ENCODE results near the gene DSC3. TPM values are rescaled to one million over a fixed set of nuclear protein-coding genes. Genes with fewer than 3 reads are reported as not detected.

Gene DSC3
- total RNA-seq, 3 donors from 2014 or later (not counting 1 experiment from before 2014, with no cell fraction given): not detected

DNA sequence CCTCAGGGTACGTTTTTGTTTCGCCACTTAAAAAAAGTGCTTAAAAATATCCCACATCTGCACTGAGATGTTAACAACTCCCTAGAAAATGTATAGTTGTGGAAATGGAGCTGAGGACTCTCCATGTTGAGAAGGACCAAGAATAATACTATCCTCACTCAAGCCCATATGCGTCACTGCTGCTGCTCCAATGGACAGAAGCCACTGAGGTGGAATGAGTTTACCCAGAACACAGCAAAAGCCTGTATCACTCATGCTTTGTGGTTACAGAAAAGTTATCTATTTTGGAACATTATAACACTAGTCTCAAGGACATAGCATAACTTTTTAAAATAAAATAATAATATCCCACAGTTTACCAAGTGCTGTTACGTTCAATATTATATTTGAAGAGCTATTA, 31.9 kb downstream of the DSC3 start:
- TF ChIP-seq, protein P1, sequence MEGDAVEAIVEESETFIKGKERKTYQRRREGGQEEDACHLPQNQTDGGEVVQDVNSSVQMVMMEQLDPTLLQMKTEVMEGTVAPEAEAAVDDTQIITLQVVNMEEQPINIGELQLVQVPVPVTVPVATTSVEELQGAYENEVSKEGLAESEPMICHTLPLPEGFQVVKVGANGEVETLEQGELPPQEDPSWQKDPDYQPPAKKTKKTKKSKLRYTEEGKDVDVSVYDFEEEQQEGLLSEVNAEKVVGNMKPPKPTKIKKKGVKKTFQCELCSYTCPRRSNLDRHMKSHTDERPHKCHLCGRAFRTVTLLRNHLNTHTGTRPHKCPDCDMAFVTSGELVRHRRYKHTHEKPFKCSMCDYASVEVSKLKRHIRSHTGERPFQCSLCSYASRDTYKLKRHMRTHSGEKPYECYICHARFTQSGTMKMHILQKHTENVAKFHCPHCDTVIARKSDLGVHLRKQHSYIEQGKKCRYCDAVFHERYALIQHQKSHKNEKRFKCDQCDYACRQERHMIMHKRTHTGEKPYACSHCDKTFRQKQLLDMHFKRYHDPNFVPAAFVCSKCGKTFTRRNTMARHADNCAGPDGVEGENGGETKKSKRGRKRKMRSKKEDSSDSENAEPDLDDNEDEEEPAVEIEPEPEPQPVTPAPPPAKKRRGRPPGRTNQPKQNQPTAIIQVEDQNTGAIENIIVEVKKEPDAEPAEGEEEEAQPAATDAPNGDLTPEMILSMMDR (IDR thresholded peaks at IDR 0.05): no peak
- no peaks in the 10 kb centered on the region for H3K9me3 ChIP-seq (ENCODE audit: control insufficient read depth, insufficient read depth, low read length)
- WGBS (ENCODE audit: insufficient coverage): no CpG with 5 or more reads among the region's 4 CpGs
- no peaks in the 10 kb centered on the region for H3K27me3 ChIP-seq (ENCODE audit: control insufficient read depth, insufficient read depth, low read length)
- H3K4me1 ChIP-seq (ENCODE audit: control insufficient read depth, insufficient read depth, low read length): no peaks in the 10 kb centered on the region
- no peaks in the 10 kb centered on the region for H3K4me1 Mint-ChIP-seq
- no peak overlapping the region for H3K4me3 ChIP-seq (ENCODE audit: low read length)
- H3K36me3 ChIP-seq (ENCODE audit: control insufficient read depth, insufficient read depth, low read length): no peaks in the 10 kb centered on the region
- no peak overlapping the region for H3K4me3 Mint-ChIP-seq
- no peaks in the 10 kb centered on the region for H3K36me3 Mint-ChIP-seq
- peaks cover 0 to 5% of the 10 kb centered on the region in 2 donors for H3K9me3 Mint-ChIP-seq
- H3K27ac Mint-ChIP-seq: no peak overlapping the region
- no peak overlapping the region for H3K27ac ChIP-seq (ENCODE audit: low read length)
- ATAC-seq (no peak), DNase-seq (no peak)
- intact Hi-C loops (cut with micrococcal nuclease): no loop called here
- H3K27me3 Mint-ChIP-seq (ENCODE audit: low read depth in 2 of 2): no peaks in the 10 kb centered on the region

DNA sequence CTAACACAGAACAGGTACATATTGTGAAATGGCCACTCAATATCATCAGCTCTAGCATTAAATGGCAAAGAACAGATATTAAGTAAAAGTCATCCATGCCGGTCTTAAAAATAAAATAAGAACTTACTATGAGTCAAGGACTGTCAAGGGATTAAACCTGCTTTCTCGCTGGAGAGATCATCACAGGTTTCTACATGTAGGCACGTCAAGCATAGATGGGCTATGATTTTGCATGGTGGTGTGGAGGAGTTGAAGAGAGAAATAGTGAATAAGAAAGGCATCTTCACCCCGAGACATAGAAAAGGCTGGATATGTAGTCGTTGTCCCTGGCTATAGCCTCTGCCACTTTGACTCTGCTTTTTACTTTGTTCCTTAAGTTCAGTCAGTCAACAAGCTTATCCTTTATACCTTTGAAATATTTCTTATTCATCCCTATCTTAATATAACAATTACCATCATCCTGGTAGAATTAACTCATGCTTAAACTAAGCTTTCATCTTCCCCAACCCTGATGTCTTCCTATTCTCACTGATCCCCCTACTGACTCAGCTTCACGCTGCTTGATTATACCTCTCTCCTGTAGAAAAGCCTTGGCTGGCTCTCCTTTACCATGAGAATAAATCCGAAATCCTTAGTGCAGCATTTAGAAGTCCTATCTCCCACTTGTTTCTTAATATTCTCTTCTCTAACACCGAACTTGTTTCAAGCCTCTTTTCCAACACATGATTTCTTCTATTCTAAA, 42.5 kb downstream of the DSC3 start:
- H3K4me3 Mint-ChIP-seq: no peak overlapping the region
- no peak overlapping the region for H3K27ac Mint-ChIP-seq
- H3K9me3 Mint-ChIP-seq: peaks cover 0 to 4% of the 10 kb centered on the region in 2 donors
- ATAC-seq (no peak), DNase-seq (no peak)
- no peaks in the 10 kb centered on the region for H3K36me3 Mint-ChIP-seq
- H3K36me3 ChIP-seq (ENCODE audit: control insufficient read depth, insufficient read depth, low read length): no peaks in the 10 kb centered on the region
- H3K4me3 ChIP-seq (ENCODE audit: low read length): no peak overlapping the region
- 85% methylated on average over 8 of the region's 8 CpGs for WGBS (ENCODE audit: insufficient coverage)
- intact Hi-C loops (cut with micrococcal nuclease): no loop called here
- TF ChIP-seq, protein P1 (IDR thresholded peaks at IDR 0.05): no peak
- no peaks in the 10 kb centered on the region for H3K4me1 Mint-ChIP-seq
- H3K9me3 ChIP-seq (ENCODE audit: control insufficient read depth, insufficient read depth, low read length): no peaks in the 10 kb centered on the region
- H3K27me3 Mint-ChIP-seq (ENCODE audit: low read depth in 2 of 2): no peaks in the 10 kb centered on the region
- H3K27me3 ChIP-seq (ENCODE audit: control insufficient read depth, insufficient read depth, low read length): no peaks in the 10 kb centered on the region
- no peaks in the 10 kb centered on the region for H3K4me1 ChIP-seq (ENCODE audit: control insufficient read depth, insufficient read depth, low read length)
- H3K27ac ChIP-seq (ENCODE audit: low read length): no peak overlapping the region

DNA sequence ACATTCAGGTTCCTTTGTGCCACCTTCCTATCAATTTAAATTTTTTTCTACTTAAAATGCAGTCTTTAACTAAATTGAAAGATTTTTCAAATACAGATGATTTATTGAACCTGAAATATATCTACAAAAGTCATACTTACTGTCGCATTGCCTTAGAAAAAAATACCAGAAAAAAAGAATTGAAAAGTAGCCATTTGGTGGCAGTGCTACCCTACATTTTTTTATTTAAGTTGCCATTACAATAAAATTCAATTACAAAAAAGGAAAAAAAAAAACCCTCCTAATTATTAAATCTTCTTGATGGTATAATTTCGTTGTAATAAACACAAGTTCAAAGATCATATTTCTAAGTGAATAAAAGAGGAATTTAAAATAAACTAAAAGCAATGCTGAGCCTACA, 43.4 kb downstream of the DSC3 start:
- ATAC-seq (no peak), DNase-seq (no peak)
- no peaks in the 10 kb centered on the region for H3K27me3 ChIP-seq (ENCODE audit: control insufficient read depth, insufficient read depth, low read length)
- Mint-ChIP-seq H3K27me3 (ENCODE audit: low read depth in 2 of 2) (no peaks in the 10 kb centered on the region), H3K27ac (no peak overlapping the region), H3K4me3 (no peak overlapping the region), H3K9me3 (peaks cover 0 to 5% of the 10 kb centered on the region in 2 donors), H3K36me3 (no peaks in the 10 kb centered on the region), H3K4me1 (no peaks in the 10 kb centered on the region)
- H3K4me1 ChIP-seq (ENCODE audit: control insufficient read depth, insufficient read depth, low read length): no peaks in the 10 kb centered on the region
- 20% methylated on average over 1 of the region's 2 CpGs for WGBS (ENCODE audit: insufficient coverage)
- H3K9me3 ChIP-seq (ENCODE audit: control insufficient read depth, insufficient read depth, low read length): no peaks in the 10 kb centered on the region
- TF ChIP-seq, protein P1 (IDR thresholded peaks at IDR 0.05): no peak
- intact Hi-C loops (cut with micrococcal nuclease): no loop called here
- H3K36me3 ChIP-seq (ENCODE audit: control insufficient read depth, insufficient read depth, low read length): no peaks in the 10 kb centered on the region
- H3K27ac ChIP-seq (ENCODE audit: low read length): no peak overlapping the region
- H3K4me3 ChIP-seq (ENCODE audit: low read length): no peak overlapping the region

DNA sequence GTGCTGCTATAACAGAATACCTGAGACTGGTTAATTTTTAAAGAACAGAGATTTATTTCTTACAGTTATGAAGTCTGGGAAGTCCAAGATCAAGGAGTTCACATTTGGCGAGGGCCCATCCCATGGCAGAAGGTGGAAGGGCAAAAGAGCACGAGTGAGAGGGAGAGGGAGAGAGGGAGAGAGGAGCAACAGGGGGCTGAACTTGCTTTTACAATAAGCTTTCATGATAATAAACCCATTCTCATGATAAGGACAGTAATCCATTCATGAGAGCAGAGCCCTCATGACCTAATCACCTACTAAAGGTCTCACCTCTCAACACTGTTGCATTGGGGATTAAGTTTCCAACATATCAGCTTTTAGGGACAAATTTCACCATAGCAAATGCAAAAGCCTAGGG, 45.3 kb downstream of the DSC3 start:
- TF ChIP-seq, protein P1 (IDR thresholded peaks at IDR 0.05): no peak
- DNase-seq (no peak), ATAC-seq (no peak)
- Mint-ChIP-seq H3K4me3 (no peak overlapping the region), H3K36me3 (no peaks in the 10 kb centered on the region), H3K27ac (no peak overlapping the region), H3K4me1 (no peaks in the 10 kb centered on the region), H3K27me3 (ENCODE audit: low read depth in 2 of 2) (no peaks in the 10 kb centered on the region), H3K9me3 (peaks cover 0 to 3% of the 10 kb centered on the region in 2 donors)
- intact Hi-C loops (cut with micrococcal nuclease): no loop called here
- H3K4me1 ChIP-seq (ENCODE audit: control insufficient read depth, insufficient read depth, low read length): no peaks in the 10 kb centered on the region
- no peaks in the 10 kb centered on the region for H3K27me3 ChIP-seq (ENCODE audit: control insufficient read depth, insufficient read depth, low read length)
- H3K4me3 ChIP-seq (ENCODE audit: low read length): no peak overlapping the region
- H3K36me3 ChIP-seq (ENCODE audit: control insufficient read depth, insufficient read depth, low read length): no peaks in the 10 kb centered on the region
- no peak overlapping the region for H3K27ac ChIP-seq (ENCODE audit: low read length)
- whole genome bisulfite sequencing (ENCODE audit: insufficient coverage): 76% methylated on average over 2 of the region's 2 CpGs
- H3K9me3 ChIP-seq (ENCODE audit: control insufficient read depth, insufficient read depth, low read length): no peaks in the 10 kb centered on the region

All from natural killer cell (primary cell).